DMS153 treated with DMSO at 0.1 percent for 48 hours (cell line): Measurements from ENCODE around the gene KRT6B.
"Not testable (repeated sequence)": the region's sequence is repeated elsewhere in the genome, so short reads cannot be mapped to it uniquely, and the experiment has no call there.

Source experiments
- DNase-seq: peaks from one replicate; lab custom pipeline; 2025; ENCODE audit not compliant: unreplicated experiment; lab: John Stamatoyannopoulos, UW

The KRT6B gene

GRCh38 chr12:52452101-52452500 lies at the start of gene KRT6B:
KRT6B (minus strand) TSS chr12:52452146; CDS start chr12:52452078, 68 bp downstream.
- DNase-seq, result no peak

GRCh38 chr12:52501490-52501889 lies 49.5 kb upstream of the KRT6B start:
- DNase-seq, result no peak

GRCh38 chr12:52500574-52500973 lies 48.6 kb upstream of the KRT6B start:
- not testable (repeated sequence) for DNase-seq

GRCh38 chr12:52499806-52500560 lies 48.0 kb upstream of the KRT6B start:
- no peak for DNase-seq

GRCh38 chr12:52498946-52499345 lies 47.0 kb upstream of the KRT6B start:
- DNase-seq, result no peak

- DNase-seq, result no peak
Measured at GRCh38 chr12:52497975-52498374, 46.0 kb upstream of the KRT6B start.

- no peak for DNase-seq
Measured at GRCh38 chr12:52496590-52497071, 44.7 kb upstream of the KRT6B start.

GRCh38 chr12:52496054-52496453 lies 44.1 kb upstream of the KRT6B start:
- DNase-seq, result no peak

GRCh38 chr12:52495389-52495788 lies 43.4 kb upstream of the KRT6B start:
- peak; percentile 41 for DNase-seq

GRCh38 chr12:52494518-52494917 lies 42.6 kb upstream of the KRT6B start:
- no peak for DNase-seq

GRCh38 chr12:52494100-52494499 lies 42.2 kb upstream of the KRT6B start:
- DNase-seq, result no peak

GRCh38 chr12:52493172-52493571 lies 41.2 kb upstream of the KRT6B start, which contains the start of gene KRT6A:
KRT6A (minus strand) TSS chr12:52493257; CDS start chr12:52493188, 69 bp downstream.
- DNase-seq, result no peak

GRCh38 chr12:52492405-52492804 lies 40.5 kb upstream of the KRT6B start:
- not testable (repeated sequence) for DNase-seq

GRCh38 chr12:52491495-52491894 lies 39.5 kb upstream of the KRT6B start:
- not testable (repeated sequence) for DNase-seq

GRCh38 chr12:52488736-52489135 lies 36.8 kb upstream of the KRT6B start:
- DNase-seq, result no peak

- not testable (repeated sequence) for DNase-seq
Measured at GRCh38 chr12:52487744-52488443, 35.9 kb upstream of the KRT6B start.

GRCh38 chr12:52487211-52487610 lies 35.3 kb upstream of the KRT6B start:
- no peak for DNase-seq

GRCh38 chr12:52486166-52487105 lies 34.5 kb upstream of the KRT6B start:
- no peak for DNase-seq

- no peak for DNase-seq
Measured at GRCh38 chr12:52480073-52480472, 28.1 kb upstream of the KRT6B start.

- DNase-seq, result no peak
Measured at GRCh38 chr12:52477651-52478050, 25.7 kb upstream of the KRT6B start.

GRCh38 chr12:52474212-52474611 lies 22.3 kb upstream of the KRT6B start:
- no peak for DNase-seq
